Measurements from ENCODE around the gene OR12D1.

- TF ChIP-seq EZH2 (IDR thresholded peaks at IDR 0.05; ENCODE audit: insufficient read depth, poor library complexity, severe bottlenecking) (no peak), EZH2phosphoT487 (IDR thresholded peaks at IDR 0.05; ENCODE audit: insufficient read depth, low read depth) (no peak)
Measured at GRCh38 chr6:29447670-29448069, 32.9 kb downstream of the OR12D1 start.

Data from GM23248 (cell line).